ENCODE measurements around the gene ARVCF. TPM values are rescaled to one million over a fixed set of nuclear protein-coding genes. Genes with fewer than 3 reads are reported as not detected.

ARVCF gene
- total and polyA plus RNA-seq, 8 donors = 3.5 to 51.3 (median 13.6) TPM

- Histone ChIP-seq H3K27me3 (no peaks in the 10 kb centered on the region), H3K4me1 (peaks cover 0 to 55% (median 16%) of the 10 kb centered on the region in 4 donors), H3K9me3 (no peaks in the 10 kb centered on the region), H3K36me3 (no peaks in the 10 kb centered on the region), H3K4me3 (no peak overlapping the region), H3K27ac (peak overlapping the region in 4 of 5 donors; percentile 26 to 65 (median 54))
- WGBS, 5 donors = 72 to 75% (median 74%) methylated on average over 16 to 18 of the region's 18 CpGs
- peak in 1 of 2 donors; percentile 56 for DNase-seq
- no peak for TF ChIP-seq CTCF (IDR thresholded peaks at IDR 0.05)
- no peak for TF ChIP-seq POLR2AphosphoS5 (IDR thresholded peaks at IDR 0.05)
- TF ChIP-seq EP300 (IDR thresholded peaks at IDR 0.05) = no peak
- TF ChIP-seq POLR2A (IDR thresholded peaks at IDR 0.05) = no peak
- intact Hi-C loops (cut with DNase I; ENCODE audit: low total_unique reads) = no loop called here
These were observed 20.8 kb downstream of the ARVCF start for GRCh38 chr22:19995611-19996339.

- 78 to 91% (median 83%) methylated on average over 12 of the region's 12 CpGs for WGBS, 5 donors
- H3K27me3 ChIP-seq = no peaks in the 10 kb centered on the region
- no peak for DNase-seq
- H3K4me3 ChIP-seq = no peak overlapping the region
- peaks cover 0 to 57% (median 16%) of the 10 kb centered on the region in 4 donors for H3K4me1 ChIP-seq
- H3K27ac ChIP-seq = peak overlapping the region in 4 of 5 donors; percentile 26 to 65 (median 40)
- intact Hi-C loops (cut with DNase I; ENCODE audit: low total_unique reads) = no loop called here
- H3K36me3 ChIP-seq = no peaks in the 10 kb centered on the region
- no peaks in the 10 kb centered on the region for H3K9me3 ChIP-seq
- TF ChIP-seq CTCF (IDR thresholded peaks at IDR 0.05) = no peak
- no peak for TF ChIP-seq EP300 (IDR thresholded peaks at IDR 0.05)
- TF ChIP-seq POLR2A (IDR thresholded peaks at IDR 0.05) = no peak
- TF ChIP-seq POLR2AphosphoS5 (IDR thresholded peaks at IDR 0.05) = no peak
These were observed 21.6 kb downstream of the ARVCF start for GRCh38 chr22:19994851-19995610.

GRCh38 chr22:19993926-19994325 is 22.7 kb downstream of the ARVCF start:
- no peaks in the 10 kb centered on the region for H3K9me3 ChIP-seq
- H3K4me3 ChIP-seq = no peak overlapping the region
- no peak overlapping the region for H3K27ac ChIP-seq
- intact Hi-C loops (cut with DNase I; ENCODE audit: low total_unique reads) = no loop called here
- TF ChIP-seq CTCF (IDR thresholded peaks at IDR 0.05) = no peak
- no peak for TF ChIP-seq POLR2A (IDR thresholded peaks at IDR 0.05)
- TF ChIP-seq EP300 (IDR thresholded peaks at IDR 0.05) = no peak
- no peak for TF ChIP-seq POLR2AphosphoS5 (IDR thresholded peaks at IDR 0.05)
- DNase-seq = no peak
- no peaks in the 10 kb centered on the region for H3K36me3 ChIP-seq
- H3K27me3 ChIP-seq = no peaks in the 10 kb centered on the region
- 88 to 94% (median 90%) methylated on average over 7 of the region's 7 CpGs for WGBS, 5 donors
- H3K4me1 ChIP-seq = peaks cover 0 to 47% (median 8%) of the 10 kb centered on the region in 4 donors

GRCh38 chr22:19992921-19993355 is 23.7 kb downstream of the ARVCF start:
- H3K27ac ChIP-seq = peak overlapping the region in 1 of 5 donors; percentile 1
- no peak for DNase-seq
- WGBS, 5 donors = 82 to 94% (median 90%) methylated on average over 4 to 6 of the region's 6 CpGs
- H3K4me3 ChIP-seq = no peak overlapping the region
- TF ChIP-seq CTCF (IDR thresholded peaks at IDR 0.05) (no peak), EP300 (IDR thresholded peaks at IDR 0.05) (no peak), POLR2A (IDR thresholded peaks at IDR 0.05) (no peak), POLR2AphosphoS5 (IDR thresholded peaks at IDR 0.05) (no peak)
- no peaks in the 10 kb centered on the region for H3K36me3 ChIP-seq
- no peaks in the 10 kb centered on the region for H3K9me3 ChIP-seq
- no peaks in the 10 kb centered on the region for H3K27me3 ChIP-seq
- intact Hi-C loops (cut with DNase I; ENCODE audit: low total_unique reads) = no loop called here
- H3K4me1 ChIP-seq = peaks cover 0 to 37% (median 3%) of the 10 kb centered on the region in 4 donors
